ACHN (cell line): ENCODE data around the gene GPR162.

Experiments used
- DNase-seq: peaks from one replicate; pipeline ENCODE4 v3.0.0-alpha.2; 2015
- in situ Hi-C: cut with HindIII; loops from 2 replicates; pipeline ENCODE4 v1.10.0; 2017; ENCODE audit warnings: low sequenced_read_pairs, low pct_ligation_motif_present, low pct_unique_long_range_greater_than_20kb

Gene GPR162

GRCh38 chr12:6830286-6830890, 8.8 kb downstream of the GPR162 start:
- DNase-seq, result no peak
- in situ Hi-C loops, result no loop called here

- in situ Hi-C loops, result no loop called here
- no peak for DNase-seq
Observed at GRCh38 chr12:6830999-6831398, 9.4 kb downstream of the GPR162 start.

- DNase-seq, result no peak
- in situ Hi-C loops, result no loop called here
Observed at GRCh38 chr12:6831450-6831995, 9.9 kb downstream of the GPR162 start.

- DNase-seq, result no peak
- in situ Hi-C loops, result no loop called here
Observed at GRCh38 chr12:6832125-6832524, 10.5 kb downstream of the GPR162 start.

- in situ Hi-C loops, result no loop called here
- no peak for DNase-seq
Observed at GRCh38 chr12:6833189-6833890, 11.7 kb downstream of the GPR162 start.

- peak; percentile 42 for DNase-seq
- in situ Hi-C loops, result no loop called here
Observed at GRCh38 chr12:6834254-6834653, 12.6 kb downstream of the GPR162 start.

- DNase-seq, result no peak
- in situ Hi-C loops, result no loop called here
Observed at GRCh38 chr12:6834873-6835272, 13.3 kb downstream of the GPR162 start.

- in situ Hi-C loops, result no loop called here
- no peak for DNase-seq
Observed at GRCh38 chr12:6836851-6837250, 15.2 kb downstream of the GPR162 start.

GRCh38 chr12:6837370-6838060, 15.9 kb downstream of the GPR162 start:
- no peak for DNase-seq
- in situ Hi-C loops, result no loop called here

- DNase-seq, result no peak
- in situ Hi-C loops, result no loop called here
Observed at GRCh38 chr12:6838854-6839253, 17.2 kb downstream of the GPR162 start.

GRCh38 chr12:6839482-6840201, 18.0 kb downstream of the GPR162 start:
- in situ Hi-C loops, result no loop called here
- DNase-seq, result no peak

- in situ Hi-C loops, result no loop called here
- DNase-seq, result no peak
Observed at GRCh38 chr12:6840330-6840729, 18.7 kb downstream of the GPR162 start.

GRCh38 chr12:6840761-6841515, 19.3 kb downstream of the GPR162 start, which contains the start of gene GNB3:
GNB3 (plus strand) TSS chr12:6840925; CDS start chr12:6841288, 363 bp downstream.
- in situ Hi-C loops, result no loop called here
- DNase-seq, result no peak

GRCh38 chr12:6842075-6842474, 20.5 kb downstream of the GPR162 start:
- in situ Hi-C loops, result no loop called here
- DNase-seq, result no peak

- no peak for DNase-seq
- in situ Hi-C loops, result no loop called here
Observed at GRCh38 chr12:6843118-6843902, 21.7 kb downstream of the GPR162 start.

- no peak for DNase-seq
- in situ Hi-C loops, result no loop called here
Observed at GRCh38 chr12:6845395-6845794, 23.8 kb downstream of the GPR162 start.

GRCh38 chr12:6846316-6846869, 24.8 kb downstream of the GPR162 start:
- in situ Hi-C loops, result no loop called here
- DNase-seq, result no peak
